A549 (cell line): ENCODE data around the gene PPIE.

Experiments used
- CHD2 ChIP-seq: fragments of 150-350 bp; IDR thresholded peaks from 2 replicates; pipeline ENCODE4 v1.6.1; 2014; ENCODE audit warnings: low read length; ENCODE audit not compliant: partially characterized antibody
- HOXB5 ChIP-seq: fragments of 250-450 bp; sonication (Bioruptor Pico); IDR thresholded peaks from 2 replicates; pipeline ENCODE4 v1.5.0; 2020; ENCODE audit warnings: mild to moderate bottlenecking, moderate library complexity
- JUN ChIP-seq, 2 experiments: fragments of >200 bp; sonication (Bioruptor Twin); formaldehyde crosslinking; IDR thresholded peaks; 2 replicates in 1 of 2; 3 replicates in 1 of 2; pipeline ENCODE4 v1.6.1; 2016 to 2017
- MAZ ChIP-seq: fragments of 150-350 bp; IDR thresholded peaks from 2 replicates; pipeline ENCODE4 v1.6.1; 2014; ENCODE audit warnings: antibody characterized with exemption, low read depth, low read length, borderline replicate concordance
- NR3C1 ChIP-seq: fragments of >200 bp; sonication (Bioruptor Twin); formaldehyde crosslinking; IDR thresholded peaks from 3 replicates; pipeline ENCODE4 v1.6.1; 2017
- PBX3 ChIP-seq: IDR thresholded peaks from 2 replicates; pipeline ENCODE4 v1.6.1; 2012
- PHF8 ChIP-seq: fragments of 200-600 bp; sonication (generic); IDR thresholded peaks from 2 replicates; pipeline ENCODE4 v1.6.1; 2016; ENCODE audit warnings: low read depth, mild to moderate bottlenecking, antibody characterized with exemption, moderate library complexity, borderline replicate concordance
- POLR2A ChIP-seq: IDR thresholded peaks from 2 replicates; pipeline ENCODE4 v1.6.1; 2012; ENCODE audit warnings: mild to moderate bottlenecking, low read length
- POLR2AphosphoS2 ChIP-seq: conservative IDR thresholded peaks from 2 replicates; pipeline ENCODE4 v1.6.1; 2012; ENCODE audit warnings: low read length, improper control_type of control experiment, inconsistent platforms
- RAD21 ChIP-seq, 2 experiments: fragments of >200 bp in 1 of 2; sonication (Bioruptor Twin) in 1 of 2; formaldehyde crosslinking in 1 of 2; IDR thresholded peaks in 1 of 2; conservative IDR thresholded peaks in 1 of 2; 2 replicates in 1 of 2; 3 replicates in 1 of 2; pipeline ENCODE4 v1.6.1; 2012 to 2018; ENCODE audit warnings: inconsistent platforms in 1 of 2
- USF2 ChIP-seq: fragments of 450-650 bp; IDR thresholded peaks from 2 replicates; pipeline ENCODE4 v1.6.1; 2014; ENCODE audit warnings: antibody characterized with exemption
- TF ChIP-seq, protein P1 (sequence below): fragments of >200 bp; sonication (Bioruptor Twin); formaldehyde crosslinking; IDR thresholded peaks from 3 replicates; pipeline ENCODE4 v1.5.1; 2016

DNA sequence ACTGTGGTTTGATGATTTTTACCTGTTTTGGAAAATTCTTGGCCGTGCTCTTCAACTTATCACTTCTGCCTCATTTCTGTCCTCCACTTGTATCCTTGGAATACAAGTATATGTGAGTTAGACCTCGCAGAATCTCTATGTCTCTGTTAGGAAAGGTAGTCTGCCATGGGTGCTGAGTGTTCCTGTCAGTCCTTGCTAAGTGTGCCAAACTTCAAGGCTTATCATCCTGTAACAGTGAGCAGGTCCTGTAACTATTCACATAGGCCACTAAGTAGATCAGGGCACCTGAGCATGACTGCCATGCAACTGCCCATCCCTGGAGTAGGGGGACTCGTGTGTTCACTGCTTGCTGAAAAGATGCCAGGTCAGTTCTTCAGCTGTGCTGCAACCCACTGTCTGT, 74.2 kb downstream of the PPIE start:
- TF ChIP-seq, protein P1, sequence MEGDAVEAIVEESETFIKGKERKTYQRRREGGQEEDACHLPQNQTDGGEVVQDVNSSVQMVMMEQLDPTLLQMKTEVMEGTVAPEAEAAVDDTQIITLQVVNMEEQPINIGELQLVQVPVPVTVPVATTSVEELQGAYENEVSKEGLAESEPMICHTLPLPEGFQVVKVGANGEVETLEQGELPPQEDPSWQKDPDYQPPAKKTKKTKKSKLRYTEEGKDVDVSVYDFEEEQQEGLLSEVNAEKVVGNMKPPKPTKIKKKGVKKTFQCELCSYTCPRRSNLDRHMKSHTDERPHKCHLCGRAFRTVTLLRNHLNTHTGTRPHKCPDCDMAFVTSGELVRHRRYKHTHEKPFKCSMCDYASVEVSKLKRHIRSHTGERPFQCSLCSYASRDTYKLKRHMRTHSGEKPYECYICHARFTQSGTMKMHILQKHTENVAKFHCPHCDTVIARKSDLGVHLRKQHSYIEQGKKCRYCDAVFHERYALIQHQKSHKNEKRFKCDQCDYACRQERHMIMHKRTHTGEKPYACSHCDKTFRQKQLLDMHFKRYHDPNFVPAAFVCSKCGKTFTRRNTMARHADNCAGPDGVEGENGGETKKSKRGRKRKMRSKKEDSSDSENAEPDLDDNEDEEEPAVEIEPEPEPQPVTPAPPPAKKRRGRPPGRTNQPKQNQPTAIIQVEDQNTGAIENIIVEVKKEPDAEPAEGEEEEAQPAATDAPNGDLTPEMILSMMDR: no peak
- TF ChIP-seq JUN (IDR thresholded peaks at IDR 0.05) (no peak), POLR2AphosphoS2 (no peak), RAD21 (conservative IDR thresholded peaks at IDR 0.05 in 1 of 2, IDR thresholded peaks at IDR 0.05 in 1 of 2) (no peak), MAZ (no peak), NR3C1 (no peak), PHF8 (no peak), USF2 (no peak), CHD2 (no peak), PBX3 (no peak), POLR2A (no peak), HOXB5 (CRISPR knock-in tag) (no peak)
